Right hindlimb (tissue), 1 donor: ENCODE results near the gene NDUFB2.
"Not testable (repeated sequence)": the region's sequence is repeated elsewhere in the genome, so short reads cannot be mapped to it uniquely, and the experiment has no call there.

Experiments used
- DNase-seq: peaks from one replicate; pipeline ENCODE4 v3.0.0-alpha.2; 2018

The NDUFB2 gene

DNA sequence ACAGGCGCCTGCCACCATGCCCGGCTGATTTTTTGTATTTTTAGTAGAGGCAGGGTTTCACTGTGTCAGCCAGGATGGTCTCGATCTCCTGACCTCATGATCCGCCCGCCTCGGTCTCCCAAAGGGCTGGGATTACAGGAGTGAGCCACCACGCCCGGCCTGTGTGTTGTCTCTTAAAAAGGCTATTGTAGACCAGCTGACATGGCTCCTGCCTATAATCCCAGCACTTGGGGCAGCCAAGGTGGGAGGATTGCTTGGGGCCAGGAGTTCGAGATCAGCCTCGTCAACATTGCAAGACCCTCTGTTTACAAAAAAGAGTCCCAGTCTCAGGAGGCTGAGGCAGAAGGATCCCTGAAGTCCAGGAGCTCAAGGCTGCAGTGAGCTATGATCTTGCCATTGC lies 2.7 kb upstream of the NDUFB2 start:
- DNase-seq: not testable (repeated sequence)

DNA sequence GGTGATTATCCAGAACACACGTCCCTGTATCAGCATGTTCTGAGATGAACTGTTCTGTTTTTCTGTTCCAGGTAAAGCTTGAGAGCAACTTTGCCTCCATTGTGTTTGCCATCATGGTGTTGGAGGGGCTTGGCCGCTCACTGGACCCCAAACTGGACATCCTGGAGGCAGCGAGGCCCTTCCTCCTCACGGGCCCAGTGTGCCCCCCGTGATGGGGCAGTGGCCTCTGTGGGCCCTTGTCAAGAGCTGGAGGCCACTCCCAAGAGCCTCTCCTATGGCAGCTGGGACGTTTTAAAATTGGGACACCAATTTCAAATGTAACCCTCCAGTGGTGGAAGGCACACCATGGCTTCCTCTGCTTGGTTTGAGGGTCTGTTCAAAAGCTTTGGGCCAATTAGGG lies 1.9 kb upstream of the NDUFB2 start:
- no peak for DNase-seq

DNA sequence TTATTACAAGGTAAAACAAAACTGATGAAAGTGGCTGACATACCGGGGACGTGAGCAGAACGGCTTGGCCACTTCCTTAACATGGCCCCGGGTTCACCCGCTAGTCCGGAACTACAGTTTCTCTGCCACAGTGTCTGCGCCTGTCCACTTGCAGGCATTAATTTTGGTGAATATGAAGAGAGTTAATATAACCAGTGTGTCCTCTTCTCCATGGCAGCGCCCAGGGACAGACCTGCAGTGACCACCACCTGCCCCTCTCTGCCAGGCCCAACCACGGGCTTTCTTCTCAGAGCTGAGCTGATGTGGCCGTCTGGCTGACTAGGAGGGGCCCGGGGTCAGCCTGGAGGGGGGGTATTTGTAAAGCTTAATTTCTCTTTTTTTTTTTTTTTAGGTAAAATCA lies 1.1 kb upstream of the NDUFB2 start:
- no peak for DNase-seq

DNA sequence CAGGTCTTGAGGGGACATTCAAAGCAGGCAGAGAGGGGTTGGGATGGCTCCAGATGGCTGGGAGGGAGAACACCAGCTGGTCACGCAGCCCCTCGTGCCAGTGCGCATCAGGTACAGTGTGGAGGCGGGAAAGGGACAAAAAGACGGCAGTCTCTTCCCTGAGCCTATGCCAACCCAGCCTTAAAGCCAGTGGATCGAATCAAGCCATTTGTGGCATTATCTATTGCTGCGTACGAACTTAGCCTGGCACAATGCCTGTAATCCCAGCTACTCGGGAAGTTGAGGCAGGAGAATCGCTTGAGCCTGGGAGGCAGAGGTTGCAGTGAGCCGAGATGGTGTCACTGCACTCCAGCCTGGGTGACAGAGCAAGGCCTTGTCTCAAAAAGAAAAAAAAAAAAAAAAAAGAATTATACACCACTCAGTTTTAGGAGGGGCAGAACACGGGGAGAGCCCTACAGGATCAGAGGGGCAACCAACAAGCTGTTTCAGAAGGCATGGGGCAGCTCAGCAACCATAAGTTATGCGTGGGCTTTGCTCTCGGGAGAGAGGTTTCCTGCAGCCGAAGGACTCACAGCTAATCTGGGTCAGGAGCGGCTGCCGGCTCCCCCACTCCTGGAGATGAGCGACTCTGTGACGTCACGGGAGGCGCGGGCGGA lies 356 bp upstream of the NDUFB2 start:
- peak; percentile 97 for DNase-seq

DNA sequence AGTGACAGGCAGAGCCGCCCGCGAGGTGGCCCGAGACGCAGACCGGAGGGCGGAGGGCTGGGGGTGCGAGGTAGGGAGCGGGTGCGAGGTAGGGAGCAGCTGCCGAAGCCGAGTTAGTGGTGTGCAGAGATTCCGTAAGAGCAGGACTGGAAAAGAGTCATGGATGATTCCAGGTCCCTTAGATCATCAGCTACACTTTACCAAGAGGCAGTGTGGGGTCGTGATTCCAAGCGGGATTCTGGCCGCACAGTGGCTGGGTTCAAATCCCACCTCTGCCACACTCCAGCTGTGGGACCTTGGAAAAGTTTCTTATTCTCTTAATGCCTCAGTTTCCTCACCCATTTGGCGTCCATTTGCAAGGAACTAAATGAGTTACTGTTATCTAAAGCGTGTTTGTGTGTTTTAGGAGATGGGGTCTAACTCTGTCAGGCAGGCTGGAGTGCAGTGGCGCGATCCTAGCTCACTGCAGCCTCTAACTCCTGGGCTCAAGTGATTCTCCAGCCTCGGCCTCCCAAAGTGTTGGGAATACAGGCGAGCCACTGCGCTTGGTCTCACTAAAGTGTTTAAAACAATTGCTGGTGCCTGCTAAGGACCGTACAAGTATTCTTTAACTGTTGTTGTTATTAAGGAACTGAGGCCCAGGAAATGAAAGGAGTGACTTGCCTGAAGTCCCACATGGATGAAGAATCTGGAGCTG lies 1.1 kb downstream of the NDUFB2 start:
- DNase-seq: no peak

DNA sequence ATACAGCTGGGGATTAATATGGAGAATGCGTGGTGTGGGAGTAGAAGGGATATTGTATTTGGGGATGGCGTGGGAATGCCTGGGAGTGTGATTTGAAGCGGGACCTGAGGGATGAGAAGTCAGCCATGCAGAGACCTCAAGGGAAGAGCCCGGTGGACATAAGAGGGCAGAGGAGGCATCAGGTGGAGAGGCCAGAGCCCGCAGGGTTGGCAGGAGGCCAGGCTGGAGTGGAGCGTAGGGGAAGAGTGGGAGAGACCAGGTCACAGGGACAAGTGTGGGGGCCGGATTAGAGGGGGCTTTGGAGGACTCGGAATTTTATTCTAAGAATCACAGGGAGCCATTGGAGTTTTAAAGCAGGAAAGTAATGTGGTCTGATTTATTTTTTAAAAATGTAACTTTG lies 2.0 kb downstream of the NDUFB2 start:
- no peak for DNase-seq

DNA sequence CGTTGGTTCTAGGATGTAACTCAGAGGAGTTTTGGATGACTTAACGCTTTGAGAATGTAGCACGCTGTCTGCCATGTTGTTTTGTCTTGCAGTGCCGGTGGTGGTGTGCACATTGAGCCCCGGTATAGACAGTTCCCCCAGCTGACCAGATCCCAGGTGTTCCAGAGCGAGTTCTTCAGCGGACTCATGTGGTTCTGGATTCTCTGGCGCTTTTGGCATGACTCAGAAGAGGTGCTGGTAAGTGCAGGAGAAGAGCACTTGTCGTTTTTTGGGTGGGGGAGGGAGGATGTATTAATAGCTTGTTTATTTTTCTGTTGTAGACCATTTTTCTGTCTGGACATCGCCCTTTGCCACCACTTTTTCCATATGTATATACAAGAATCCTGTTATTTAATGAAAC lies 6.3 kb downstream of the NDUFB2 start:
- DNase-seq: no peak

DNA sequence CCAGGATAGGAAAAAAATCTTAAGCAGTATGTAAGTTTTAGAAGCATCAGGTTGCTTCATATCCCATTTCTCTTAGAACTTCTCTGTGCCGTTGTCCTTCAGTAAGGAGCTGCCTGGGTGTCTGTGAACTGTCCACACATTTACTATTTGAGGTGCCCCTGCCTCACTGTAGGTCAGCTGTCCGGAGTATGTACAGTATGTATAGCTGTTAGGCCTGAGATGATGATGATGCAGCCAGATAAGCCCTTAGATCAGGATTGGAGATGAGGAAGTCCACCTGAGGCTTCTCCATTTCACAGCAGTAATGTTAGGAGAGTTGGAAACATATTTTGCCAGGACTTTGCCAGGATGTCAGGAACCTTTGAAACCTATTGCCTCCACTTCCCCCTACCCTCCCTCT lies 7.7 kb downstream of the NDUFB2 start:
- DNase-seq: no peak

DNA sequence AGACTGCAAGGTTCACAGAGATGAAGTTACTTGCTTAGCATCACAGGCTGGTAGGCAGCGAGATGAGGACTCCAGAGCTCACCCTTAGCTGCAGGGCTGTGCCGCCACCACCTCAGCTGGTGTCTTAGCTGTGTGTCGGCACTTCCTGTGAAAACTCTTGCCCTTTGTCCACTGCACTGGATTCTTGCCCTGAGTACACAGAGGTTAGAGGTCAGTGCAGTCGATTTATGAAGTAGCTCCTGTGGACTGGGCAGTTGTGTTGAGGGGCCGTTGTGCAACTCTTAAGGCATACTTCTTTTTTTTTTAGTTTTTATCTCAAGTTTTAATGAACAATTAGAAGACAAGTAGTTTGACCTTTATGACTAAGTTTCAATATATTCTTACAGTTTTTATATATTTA lies 10.6 kb downstream of the NDUFB2 start:
- no peak for DNase-seq

DNA sequence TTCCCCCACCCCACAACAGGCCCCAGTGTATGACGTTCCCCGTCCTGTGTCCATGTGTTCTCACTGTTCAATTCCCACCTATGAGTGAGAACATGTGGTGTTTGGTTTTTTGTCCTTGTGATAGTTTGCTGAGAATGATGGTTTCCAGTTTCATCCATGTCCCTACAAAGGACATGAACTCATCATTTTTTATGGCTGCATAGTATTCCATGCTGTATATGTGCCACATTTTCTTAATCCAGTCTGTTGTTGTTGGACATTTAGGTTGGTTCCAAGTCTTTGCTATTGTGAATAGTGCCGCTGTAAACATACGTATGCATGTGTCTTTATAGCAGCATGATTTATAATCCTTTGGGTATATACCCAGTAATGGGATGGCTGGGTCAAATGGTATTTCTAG lies 12.3 kb downstream of the NDUFB2 start:
- not testable (repeated sequence) for DNase-seq

DNA sequence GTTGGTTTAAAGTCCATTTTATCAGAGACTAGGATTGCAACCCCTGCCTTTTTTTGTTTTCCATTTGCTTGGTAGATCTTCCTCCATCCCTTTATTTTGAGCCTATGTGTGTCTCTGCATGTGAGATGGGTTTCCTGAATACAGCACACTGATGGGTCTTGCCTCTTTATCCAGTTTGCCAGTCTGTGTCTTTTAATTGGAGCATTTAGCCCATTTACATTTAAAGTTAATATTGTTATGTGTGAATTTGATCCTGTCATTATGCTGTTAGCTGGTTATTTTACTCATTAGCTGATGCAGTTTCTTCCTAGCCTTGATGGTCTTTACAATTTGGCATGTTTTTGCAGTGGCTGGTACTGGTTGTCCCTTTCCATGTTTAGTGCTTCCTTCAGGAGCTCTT lies 15.9 kb downstream of the NDUFB2 start:
- not testable (repeated sequence) for DNase-seq

DNA sequence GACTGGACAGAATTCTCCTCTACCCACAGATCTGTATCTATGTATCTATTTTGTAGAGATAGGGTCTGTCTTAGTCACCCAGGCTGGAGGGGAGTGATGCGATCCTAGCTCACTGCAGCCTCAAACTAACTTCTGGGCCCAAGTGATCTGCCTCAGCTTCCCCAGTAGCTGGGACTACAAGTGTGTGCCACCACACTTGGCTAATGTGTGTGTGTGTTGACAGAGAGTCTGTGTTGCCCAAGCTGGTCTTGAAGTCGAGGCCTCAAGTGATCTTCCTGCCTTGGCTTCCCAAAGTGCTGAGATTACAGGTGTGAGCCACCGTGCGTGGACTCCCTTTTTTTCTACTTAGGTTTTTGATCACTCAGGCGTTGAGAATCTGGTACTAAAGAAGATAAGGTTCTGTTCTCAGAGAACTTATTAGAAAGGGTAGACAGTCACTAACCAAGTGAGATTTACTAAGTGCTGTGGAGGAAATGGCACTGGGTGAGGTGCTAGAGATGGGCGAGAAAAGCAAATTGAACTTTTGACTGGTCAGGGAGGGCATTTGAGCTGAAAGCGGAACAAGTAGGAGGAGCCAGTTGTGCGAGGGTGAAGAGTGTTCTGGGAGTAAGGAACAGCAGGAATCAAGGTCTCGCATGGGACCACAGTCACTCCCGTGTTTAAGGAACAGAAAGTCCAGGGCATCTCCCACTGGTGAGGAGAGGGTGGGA lies 18.0 kb downstream of the NDUFB2 start:
- DNase-seq: no peak

DNA sequence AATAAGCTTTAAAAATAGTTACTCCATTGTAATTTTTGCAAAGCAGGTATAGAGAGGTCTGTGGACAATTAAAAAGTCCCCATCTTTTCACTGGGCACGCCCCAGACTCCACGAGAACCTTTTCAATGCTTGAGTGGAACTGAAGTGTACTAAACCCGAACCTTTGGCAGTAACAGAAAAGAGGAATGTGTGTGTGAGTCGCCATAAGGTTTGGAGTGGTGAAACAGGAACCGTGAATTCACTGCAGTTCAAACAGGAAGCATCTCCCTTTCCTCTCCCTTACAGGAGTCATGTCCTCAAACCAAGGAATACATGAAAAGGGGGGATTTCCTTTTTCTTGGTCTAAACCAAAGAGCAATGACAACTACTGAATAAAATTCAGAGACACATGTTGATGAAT lies 23.2 kb downstream of the NDUFB2 start:
- no peak for DNase-seq

DNA sequence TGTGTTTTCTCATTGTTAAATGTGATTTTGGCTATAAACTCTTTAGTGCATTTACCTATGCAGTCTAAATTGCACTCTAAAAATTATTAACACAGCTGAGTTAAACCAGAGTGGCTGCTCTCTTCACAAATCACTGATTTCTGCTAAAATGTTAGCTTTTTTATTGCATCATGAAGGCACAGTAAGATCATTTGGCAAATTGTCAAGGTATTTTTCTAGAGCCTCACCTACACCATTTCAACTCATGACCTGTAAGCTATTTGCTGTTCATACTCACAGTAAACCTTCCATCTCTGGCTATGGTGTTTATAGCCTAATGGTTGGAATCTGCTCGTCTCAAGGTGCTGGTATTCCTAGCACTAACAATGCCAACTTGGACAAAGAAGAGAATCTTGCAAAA lies 25.7 kb downstream of the NDUFB2 start:
- DNase-seq: no peak

DNA sequence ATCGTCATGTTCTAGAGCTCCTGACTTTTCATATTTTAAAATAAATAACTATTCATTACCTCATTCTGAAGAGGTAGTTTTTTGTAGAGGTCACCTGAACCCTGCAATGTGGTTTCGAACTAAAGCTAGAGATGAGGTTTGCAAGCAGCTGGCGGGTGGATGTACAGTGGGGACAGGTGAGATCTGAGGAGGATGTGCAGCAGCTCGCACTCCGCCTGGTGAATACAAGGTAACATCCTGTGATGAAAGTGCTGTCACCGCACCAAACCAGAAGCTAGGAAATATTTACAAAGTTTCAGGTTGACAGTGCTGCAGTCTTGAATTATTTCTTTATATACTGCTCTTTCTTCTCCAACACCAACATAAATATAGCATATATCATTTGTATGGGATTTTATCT lies 26.5 kb downstream of the NDUFB2 start:
- no peak for DNase-seq

DNA sequence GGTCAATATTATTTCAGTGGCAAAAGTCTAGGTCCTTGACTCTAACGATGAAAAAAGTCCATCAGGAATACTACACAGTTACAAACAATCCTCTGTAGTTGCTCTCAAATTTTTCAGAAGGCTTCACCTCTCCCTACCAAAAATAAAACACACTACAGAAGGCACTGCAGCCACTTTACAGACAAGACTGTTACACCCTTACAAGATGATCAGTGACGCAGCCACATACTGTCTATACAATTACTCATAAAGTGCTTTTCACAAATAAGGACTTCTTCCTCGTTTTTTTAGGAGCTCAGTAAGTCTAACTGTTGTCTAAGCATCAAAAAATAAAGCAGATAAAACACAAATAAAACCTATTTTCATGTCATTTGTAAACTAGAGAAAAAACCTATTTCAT lies 27.1 kb downstream of the NDUFB2 start:
- DNase-seq: no peak

DNA sequence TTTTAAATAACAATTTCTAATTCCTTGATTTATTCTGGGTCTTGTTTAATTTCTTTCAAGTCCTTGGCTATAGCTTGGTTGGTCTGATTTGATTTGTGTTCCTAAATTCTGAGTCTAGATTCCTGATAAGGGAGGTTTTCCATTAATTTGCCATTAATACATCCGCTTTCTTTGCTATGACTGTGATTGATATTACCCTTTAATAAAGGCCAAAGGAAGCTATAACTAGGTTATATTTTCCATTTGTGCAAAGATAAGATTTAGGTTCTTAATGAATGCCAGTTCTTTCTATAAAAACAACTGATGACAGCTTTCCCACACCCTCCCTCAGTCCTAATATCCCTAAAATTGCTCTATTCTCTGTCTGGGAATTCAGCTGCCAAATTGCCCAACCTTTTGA lies 28.2 kb downstream of the NDUFB2 start:
- DNase-seq: no peak

DNA sequence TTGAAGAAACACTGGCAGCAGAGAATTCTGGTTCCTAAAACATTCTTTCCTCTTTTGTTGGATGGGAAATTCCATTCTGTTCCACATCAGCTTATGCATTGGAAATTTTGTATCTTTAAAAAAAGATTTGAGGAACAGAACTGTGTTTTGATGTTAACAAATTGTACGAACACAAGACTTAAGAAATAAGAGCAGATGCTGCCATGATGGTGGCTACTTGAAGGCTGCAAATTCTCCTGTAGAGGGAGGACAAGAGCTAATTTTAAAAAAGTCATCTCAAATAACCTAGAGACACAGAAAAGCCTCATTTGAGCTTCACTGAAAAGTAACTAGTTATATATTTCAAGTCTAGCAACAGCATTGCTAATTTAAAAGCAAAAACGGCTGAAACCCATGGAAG lies 29.8 kb downstream of the NDUFB2 start:
- DNase-seq: no peak

DNA sequence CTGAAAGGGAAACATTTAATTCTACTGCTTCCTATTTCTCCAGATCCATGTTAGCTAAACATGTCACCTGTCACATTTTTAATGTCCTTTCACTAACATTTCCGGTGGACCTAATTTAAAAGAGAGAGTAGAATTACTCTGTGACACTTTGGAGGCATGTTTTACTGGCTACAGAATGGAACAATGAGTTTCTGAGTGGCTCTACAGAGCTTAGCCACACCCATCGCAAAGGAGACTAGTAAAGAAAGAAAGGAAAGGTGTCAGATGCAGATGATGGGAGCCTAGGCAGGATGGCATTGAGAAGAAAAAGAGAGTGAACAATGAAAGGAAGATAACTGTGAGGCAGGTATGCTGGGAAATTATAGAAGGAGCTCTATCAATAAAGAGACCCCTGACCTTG lies 35.9 kb downstream of the NDUFB2 start:
- no peak for DNase-seq

DNA sequence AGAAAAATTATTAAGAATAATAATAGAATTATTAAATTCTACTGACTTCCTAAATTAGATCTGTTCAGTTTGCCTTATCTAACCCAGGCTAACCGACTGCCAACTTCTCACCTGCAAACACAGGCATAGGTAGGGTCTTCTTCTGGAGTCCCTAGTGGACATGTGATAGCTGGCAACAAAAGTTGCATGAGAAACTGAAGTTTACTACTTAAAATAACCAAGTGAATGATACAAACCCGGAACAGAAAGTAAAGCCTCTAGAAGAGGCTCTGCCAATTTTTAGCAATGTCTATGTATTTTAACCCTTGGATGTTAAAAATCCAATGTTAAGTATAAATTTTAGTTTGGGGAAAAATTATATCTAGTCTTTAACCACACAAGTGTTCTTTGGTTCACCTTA lies 37.6 kb downstream of the NDUFB2 start:
- DNase-seq: no peak

DNA sequence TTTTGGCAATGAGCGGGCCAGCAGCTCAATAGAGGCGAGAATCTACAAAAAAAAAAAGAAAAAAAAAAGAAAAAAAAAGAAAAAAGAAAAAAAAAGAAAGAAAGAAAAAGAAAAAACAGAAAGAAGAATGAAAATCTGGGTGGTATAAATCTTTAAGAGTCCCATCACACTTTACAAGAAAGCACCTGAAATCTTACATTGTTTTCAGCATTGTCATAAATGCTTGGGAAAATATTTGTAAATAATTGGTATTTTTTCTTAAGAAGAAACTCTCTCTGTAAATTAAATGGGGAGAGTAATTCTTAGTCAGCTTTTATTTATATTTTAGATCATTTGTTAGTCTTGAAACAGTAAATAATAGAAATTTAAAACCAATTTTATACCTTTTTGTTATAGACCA lies 38.2 kb downstream of the NDUFB2 start:
- no peak for DNase-seq

DNA sequence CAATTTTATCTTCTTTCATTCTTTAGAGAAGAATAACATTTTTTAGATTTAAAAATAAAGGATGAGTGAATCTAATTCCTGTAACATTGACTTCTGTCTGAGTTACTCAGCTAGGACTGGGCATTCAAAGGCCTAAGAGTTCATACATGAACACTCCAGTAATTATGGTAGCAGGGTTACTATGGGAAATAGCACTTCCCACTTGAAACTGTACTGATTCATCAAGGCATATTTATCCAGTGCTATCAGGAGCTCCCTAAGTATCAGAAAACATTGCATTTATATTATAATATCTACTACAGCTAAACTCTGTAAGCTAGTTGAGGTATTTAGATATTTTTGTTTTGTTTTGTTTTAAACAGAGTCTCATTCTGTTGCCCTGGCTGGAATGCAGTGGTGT lies 41.8 kb downstream of the NDUFB2 start:
- no peak for DNase-seq

DNA sequence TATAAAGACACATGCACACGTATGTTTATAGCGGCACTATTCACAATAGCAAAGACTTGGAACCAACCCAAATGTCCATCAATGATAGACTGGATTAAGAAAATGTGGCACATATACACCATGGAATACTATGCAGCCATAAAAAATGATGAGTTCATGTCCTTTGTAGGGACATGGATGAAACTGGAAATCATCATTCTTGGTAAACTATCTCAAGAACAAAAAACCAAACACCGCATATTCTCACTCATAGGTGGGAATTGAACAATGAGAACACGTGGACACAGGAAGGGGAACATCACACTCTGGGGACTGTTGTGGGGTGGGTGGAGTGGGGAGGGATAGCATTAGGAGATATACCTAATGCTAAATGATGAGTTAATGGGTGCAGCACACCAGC lies 46.7 kb downstream of the NDUFB2 start:
- not testable (repeated sequence) for DNase-seq

DNA sequence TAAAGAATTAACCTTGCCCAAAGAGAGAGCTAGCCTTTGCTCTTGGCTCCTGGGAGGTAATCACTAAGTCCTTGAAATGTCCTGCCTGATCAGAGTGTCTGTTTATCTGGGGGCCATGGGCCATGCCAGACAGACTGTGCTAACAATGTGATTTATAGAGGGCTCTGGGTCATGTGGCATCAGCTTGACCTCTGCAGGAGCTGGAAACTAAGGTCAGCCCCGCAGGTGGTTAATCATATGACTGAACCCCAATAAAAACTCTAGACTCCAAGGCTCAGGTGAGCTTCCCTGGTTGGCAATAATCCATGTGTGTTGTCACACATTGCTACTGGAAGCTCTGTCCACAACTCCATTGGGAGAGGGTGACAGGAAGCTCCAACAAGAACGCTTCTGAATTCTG lies 47.5 kb downstream of the NDUFB2 start:
- DNase-seq: no peak
